Left renal cortex interstitium (tissue), 4 donors: Measurements from ENCODE around the gene BAD. TPM values are rescaled to one million over a fixed set of nuclear protein-coding genes. Genes with fewer than 3 reads are reported as not detected.

Experiments used
- DNase-seq, 4 donors: peaks; one replicate each; pipeline ENCODE4 v3.0.0-alpha.2; 2013; ENCODE audit warnings: low read depth in 4 of 4, low spot score in 2 of 4, missing footprints in 1 of 4
- polyA plus RNA-seq, 4 donors: library from polyadenylated mRNA; unstranded; fragments of 120-200 nt; gene quantifications; one replicate each; pipeline ENCODE4 v1.2.1, GENCODE V29; 2013; ENCODE audit not compliant: insufficient read length in 4 of 4

The BAD gene
- polyA plus RNA-seq, 4 donors, result 44.2 to 72.0 (median 57.1) TPM

DNA sequence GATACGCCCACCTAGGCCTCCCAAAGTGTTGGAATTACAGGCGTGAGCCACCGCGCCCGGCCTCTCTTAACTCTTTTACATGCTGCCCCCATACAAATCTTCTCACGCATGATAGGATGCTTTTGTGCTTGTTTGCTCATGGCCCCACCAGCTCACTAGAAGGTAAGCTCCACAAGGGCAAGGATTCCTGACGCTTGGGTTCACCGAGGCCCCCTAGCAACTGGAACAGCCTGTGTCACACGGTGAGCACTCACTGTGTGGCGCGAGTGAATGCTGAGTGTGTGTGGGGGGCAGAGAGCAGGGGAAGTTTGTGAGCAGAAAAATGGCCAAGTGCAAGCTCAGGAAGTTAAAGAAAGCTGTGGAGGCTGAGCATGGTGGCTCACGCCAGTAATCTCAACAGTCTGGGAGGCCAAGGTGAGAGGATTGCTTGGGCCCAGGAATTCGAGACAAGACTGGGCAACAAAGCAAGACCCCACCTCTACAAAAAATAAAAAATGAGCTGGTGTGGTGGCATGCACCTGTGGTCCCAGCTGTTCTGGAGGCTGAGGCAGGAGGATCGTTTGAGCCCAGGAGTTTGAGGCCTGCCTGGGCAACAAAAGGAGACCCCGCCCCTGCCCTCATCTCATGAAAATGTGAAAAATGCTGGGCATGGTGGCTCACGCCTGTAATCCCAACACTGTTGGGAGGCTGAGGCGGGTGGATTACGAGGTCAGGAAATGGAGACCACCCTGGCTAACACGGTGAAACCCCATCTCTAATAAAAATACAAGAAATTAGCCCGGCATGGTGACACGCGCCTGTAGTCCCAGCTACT, 2.3 kb downstream of the BAD start:
- no peak for DNase-seq

- no peak for DNase-seq
Observed at GRCh38 chr11:64278576-64279190, 5.8 kb downstream of the BAD start.

GRCh38 chr11:64276653-64277431, 7.6 kb downstream of the BAD start:
- DNase-seq, result no peak

GRCh38 chr11:64275841-64276240, 8.6 kb downstream of the BAD start:
- DNase-seq, result no peak

GRCh38 chr11:64275031-64275800, 9.2 kb downstream of the BAD start:
- DNase-seq, result no peak

- peak; percentile 96 to 99 (median 98) for DNase-seq
Observed at GRCh38 chr11:64269540-64270220, 14.8 kb downstream of the BAD start.

DNA sequence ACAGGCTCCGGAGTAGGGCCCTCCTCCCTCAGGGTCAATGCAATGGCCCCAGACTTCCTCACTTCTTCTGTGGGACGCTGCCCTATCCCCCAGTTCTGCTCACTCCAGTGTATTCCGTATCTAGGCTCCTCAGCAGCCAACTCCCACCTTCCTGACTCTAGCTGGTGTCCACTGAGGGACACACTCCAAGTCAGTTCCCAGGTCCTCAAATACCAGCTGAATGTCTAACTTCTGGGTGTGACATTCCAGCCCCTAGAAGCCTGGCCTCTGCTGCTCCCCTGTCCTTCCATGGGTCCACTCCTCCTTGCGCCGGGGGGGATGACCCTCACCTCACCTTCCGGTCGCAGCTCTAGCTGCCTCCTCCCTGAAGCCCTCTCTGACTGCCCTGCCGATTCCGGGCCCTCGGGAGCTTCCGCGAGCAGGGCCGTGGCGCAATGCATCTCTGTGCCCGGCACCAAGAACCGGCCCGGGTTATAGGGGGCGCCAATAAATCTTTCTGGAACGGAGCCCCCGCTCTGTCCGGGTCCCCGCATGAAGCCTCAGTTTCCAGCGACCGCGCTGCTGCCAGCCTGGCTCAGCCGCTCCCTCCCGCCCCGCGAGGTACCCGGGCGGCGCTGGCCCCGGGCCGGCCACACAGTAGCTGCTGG, 15.4 kb downstream of the BAD start:
- no peak for DNase-seq

DNA sequence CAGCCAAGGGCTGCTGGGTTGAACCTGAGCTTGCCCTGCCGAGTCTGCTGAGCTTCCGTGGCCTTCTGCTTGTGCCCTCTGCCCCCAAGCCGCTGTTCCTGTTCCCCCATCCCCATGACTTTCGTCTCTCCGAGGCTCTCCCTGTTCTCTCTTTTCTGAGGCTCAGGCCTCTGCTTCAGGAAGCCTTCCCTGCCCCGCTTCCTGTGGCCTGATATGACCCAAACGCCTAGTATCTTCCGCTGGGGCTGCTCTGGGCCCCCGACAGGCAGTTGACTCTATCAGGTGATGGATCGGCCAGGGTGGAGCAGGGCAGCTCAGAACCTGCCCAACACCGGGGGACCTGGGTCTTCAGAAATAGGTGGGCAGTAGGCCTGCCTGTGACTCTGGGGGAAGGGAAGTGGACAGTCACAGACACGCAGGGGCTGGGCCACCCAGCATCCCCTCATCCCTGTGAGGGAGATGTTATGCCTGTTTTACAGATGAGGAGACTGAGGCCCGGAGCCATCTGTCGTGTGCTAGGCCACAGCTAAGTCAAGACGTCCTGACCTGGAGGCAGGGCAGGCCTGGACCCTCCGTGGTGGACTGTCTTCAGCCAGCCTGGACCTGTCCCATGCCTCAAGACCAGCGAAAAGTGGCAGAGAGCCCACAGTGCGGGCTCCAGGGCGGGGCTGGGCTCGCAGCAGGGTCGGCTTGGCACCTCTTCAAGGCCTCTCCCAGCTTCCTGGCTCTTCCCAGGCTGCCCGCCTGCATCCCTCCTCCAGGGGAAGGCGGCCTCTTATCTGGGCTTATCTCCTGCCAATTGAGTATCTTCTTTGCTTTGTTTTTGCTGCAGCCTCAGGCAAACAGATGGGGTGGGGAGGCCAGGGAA, 16.2 kb downstream of the BAD start:
- no peak for DNase-seq

DNA sequence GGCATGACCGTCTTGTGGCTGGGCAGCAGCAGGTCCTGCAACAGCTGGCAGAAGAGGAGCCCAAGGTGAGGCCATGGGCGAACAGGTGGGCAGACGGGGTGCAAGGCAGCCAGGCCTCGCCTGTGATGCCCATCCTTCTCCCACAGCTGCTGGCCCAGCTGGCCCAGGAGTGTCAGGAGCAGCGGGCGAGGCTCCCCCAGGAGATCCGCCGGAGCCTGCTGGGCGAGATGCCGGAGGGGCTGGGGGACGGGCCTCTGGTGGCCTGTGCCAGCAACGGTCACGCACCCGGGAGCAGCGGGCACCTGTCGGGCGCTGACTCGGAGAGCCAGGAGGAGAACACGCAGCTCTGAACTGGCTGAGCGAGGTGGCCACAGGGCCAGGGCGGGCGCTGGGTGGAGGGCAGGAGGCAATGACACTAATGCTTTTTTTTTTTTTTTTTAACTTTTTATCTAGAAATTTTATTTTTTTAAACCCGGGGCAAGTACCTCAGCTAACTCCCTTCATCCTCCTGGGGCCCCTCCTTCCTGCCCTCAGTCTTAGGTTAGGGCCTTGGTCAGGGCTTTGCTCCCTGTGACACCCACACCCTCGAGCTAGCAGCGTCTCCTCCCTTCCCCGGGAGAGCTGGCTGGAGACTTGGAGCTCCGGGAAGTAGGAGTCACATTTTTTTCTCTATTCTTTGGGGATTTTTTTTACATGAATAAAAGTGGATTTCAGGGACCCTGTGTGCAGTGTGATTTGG, 17.1 kb downstream of the BAD start:
- no peak for DNase-seq

- no peak for DNase-seq
Observed at GRCh38 chr11:64266339-64266738, 18.1 kb downstream of the BAD start.

GRCh38 chr11:64265176-64266160, 19.0 kb downstream of the BAD start:
- DNase-seq, result no peak

GRCh38 chr11:64264371-64264852, 20.1 kb downstream of the BAD start:
- DNase-seq, result no peak

- DNase-seq, result no peak
Observed at GRCh38 chr11:64263947-64264317, 20.5 kb downstream of the BAD start.

DNA sequence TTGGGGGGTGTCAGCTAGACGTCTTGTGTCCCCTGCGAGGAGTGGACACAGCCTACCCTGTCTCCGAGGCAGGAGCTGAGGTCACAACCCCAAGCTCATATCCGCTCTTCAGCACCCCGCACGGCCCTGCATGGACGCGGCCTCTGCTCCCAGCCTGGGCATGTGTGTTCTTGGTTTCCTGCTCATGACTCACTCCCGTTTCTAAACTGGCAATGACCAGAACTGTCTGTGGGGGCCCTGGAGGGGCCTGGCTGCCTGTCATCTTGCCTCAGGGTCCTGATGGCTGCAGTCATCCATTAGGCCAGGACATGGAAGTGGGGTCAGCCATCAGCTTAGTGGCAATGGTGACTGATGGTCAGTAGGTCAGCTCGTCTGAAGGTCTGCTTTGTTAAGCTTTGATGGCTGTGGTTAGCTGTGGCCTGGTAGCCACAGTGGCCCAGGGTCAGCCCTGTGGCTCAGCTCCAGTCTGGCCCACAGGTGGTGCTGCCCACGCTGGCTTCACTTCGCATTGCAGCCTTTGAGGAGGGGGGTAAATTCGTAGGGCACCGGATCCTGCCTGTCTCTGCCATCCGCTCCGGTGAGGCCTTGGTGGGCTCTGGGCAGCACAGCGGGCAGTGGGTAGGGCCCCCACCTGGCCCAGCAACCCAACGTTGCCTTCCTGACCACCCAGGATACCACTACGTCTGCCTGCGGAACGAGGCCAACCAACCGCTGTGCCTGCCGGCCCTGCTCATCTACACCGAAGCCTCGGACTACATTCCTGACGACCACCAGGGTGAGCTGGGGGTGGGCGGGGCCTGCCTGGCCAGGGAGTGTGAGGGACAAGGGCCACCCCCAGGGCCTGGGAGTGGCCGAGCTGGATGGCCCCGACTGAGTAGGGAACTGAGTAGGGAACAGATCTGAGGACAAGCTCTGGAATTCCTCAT, 21.2 kb downstream of the BAD start:
- DNase-seq, result no peak

DNA sequence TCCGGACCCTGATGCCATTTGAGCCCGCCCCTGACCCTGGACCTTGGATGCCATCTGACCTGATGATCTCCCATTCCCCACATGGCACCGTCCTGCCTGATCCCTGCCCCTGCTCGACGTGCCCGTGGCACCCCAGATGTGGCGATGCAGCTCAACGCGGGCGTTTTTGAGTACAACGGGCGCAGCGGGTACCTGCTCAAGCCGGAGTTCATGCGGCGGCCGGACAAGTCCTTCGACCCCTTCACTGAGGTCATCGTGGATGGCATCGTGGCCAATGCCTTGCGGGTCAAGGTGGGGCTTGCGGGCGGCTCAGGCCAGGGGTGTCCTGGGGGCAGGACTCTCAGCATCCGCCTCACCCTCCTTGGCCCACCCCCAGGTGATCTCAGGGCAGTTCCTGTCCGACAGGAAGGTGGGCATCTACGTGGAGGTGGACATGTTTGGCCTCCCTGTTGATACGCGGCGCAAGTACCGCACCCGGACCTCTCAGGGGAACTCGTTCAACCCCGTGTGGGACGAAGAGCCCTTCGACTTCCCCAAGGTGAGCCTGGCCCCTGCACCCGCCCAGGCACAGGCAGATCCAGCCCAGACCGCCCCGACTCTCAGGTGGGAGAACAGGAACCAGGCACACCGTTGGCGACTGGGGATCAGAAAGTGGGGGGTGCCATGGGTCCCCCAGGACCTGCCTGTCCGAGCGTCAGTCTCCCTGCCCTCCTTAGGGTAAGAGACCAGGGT, 22.0 kb downstream of the BAD start:
- no peak for DNase-seq
